GM18499 (cell line): ENCODE results near the gene C11orf86.

Experiments
- ATAC-seq: cut with Tn5 transposase; IDR thresholded peaks from one replicate; pipeline ENCODE4 v1.9.1; 2021; ENCODE audit warnings: moderate number of reproducible peaks; ENCODE audit not compliant: insufficient read depth, unreplicated experiment

The C11orf86 gene

GRCh38 chr11:67022341-67022933, 47.3 kb downstream of the C11orf86 start:
- ATAC-seq, result no peak

GRCh38 chr11:67022961-67023956, 48.2 kb downstream of the C11orf86 start, which contains the start of gene SYT12:
SYT12 (plus strand) TSS chr11:67023134; CDS start chr11:67030145, 7,011 bp downstream.
- ATAC-seq, result no peak

GRCh38 chr11:67023957-67024353, 48.9 kb downstream of the C11orf86 start:
- no peak for ATAC-seq

GRCh38 chr11:67024410-67024809, 49.3 kb downstream of the C11orf86 start:
- ATAC-seq, result no peak

- ATAC-seq, result no peak
Measured at GRCh38 chr11:67024966-67025365, 49.9 kb downstream of the C11orf86 start.

GRCh38 chr11:67025750-67026149, 50.6 kb downstream of the C11orf86 start:
- ATAC-seq, result no peak
